IMR-90 (cell line): ENCODE data around the gene EGR2. TPM values are rescaled to one million over a fixed set of nuclear protein-coding genes. Genes with fewer than 3 reads are reported as not detected.

Source experiments
- ATAC-seq: fragments of 200-7000 bp; cut with Tn5 transposase; 2 replicates; pipeline ENCODE4 v1.9.1; 2020; ENCODE audit warnings: low read depth, mild to moderate bottlenecking, moderate library complexity
- BruUV-seq: library from RNA; stranded (reverse); fragments of 400-500 nt; replicated peaks from 2 replicates; lab custom pipeline; 2021; lab: Mats Ljungman, UMichigan
- CTCF ChIA-PET: fragments of 300-600 bp; formaldehyde crosslinking; extraction: SDS; loops from one replicate; lab custom pipeline; 2021; ENCODE audit warnings: antibody characterized with exemption; lab: Yijun Ruan, JAX
- POLR2A ChIA-PET: fragments of 300-600 bp; sonication (Branson Sonifier 250); formaldehyde crosslinking; loops from one replicate; lab custom pipeline; 2022; ENCODE audit warnings: antibody characterized with exemption; ENCODE audit not compliant: unreplicated experiment; lab: Charles Lee
- DNase-seq: peaks from one replicate; pipeline ENCODE4 v3.0.0; 2013
- H2AFZ ChIP-seq: replicated peaks from 2 replicates; pipeline ENCODE3; 2013; ENCODE audit warnings: low read length, mild to moderate bottlenecking; ENCODE audit not compliant: poor library complexity
- H2AK5ac ChIP-seq: 2 replicates; pipeline ENCODE4 v1.6.1; 2013; ENCODE audit warnings: low read depth, low read length, inconsistent platforms
- H2AK9ac ChIP-seq: replicated peaks from 2 replicates; pipeline ENCODE3; 2013; ENCODE audit warnings: mild to moderate bottlenecking, low read depth, low read length, moderate library complexity; ENCODE audit not compliant: poor library complexity
- H2BK120ac ChIP-seq: 2 replicates; pipeline ENCODE4 v1.6.1; 2013; ENCODE audit warnings: low read depth, low read length, inconsistent platforms
- H2BK15ac ChIP-seq: 3 replicates; pipeline ENCODE4 v1.6.1; 2013; ENCODE audit warnings: low read depth, low read length, inconsistent platforms
- H2BK20ac ChIP-seq: 2 replicates; pipeline ENCODE4 v1.6.1; 2013; ENCODE audit warnings: low read depth, mild to moderate bottlenecking, inconsistent platforms, low read length, moderate library complexity
- H2BK5ac ChIP-seq: 2 replicates; pipeline ENCODE4 v1.6.1; 2013; ENCODE audit warnings: mild to moderate bottlenecking, low read depth, low read length, inconsistent platforms; ENCODE audit not compliant: poor library complexity, severe bottlenecking
- H3K14ac ChIP-seq: replicated peaks from 2 replicates; pipeline ENCODE4 v1.6.1; 2013; ENCODE audit warnings: low read depth, low read length, inconsistent platforms
- H3K18ac ChIP-seq: 2 replicates; pipeline ENCODE4 v1.6.1; 2013; ENCODE audit warnings: low read depth, low read length, control low read depth
- H3K23ac ChIP-seq: 2 replicates; pipeline ENCODE4 v1.6.1; 2013; ENCODE audit warnings: low read depth, low read length, inconsistent platforms
- H3K27ac ChIP-seq: 2 replicates; pipeline ENCODE4 v1.5.1; 2013; ENCODE audit warnings: mild to moderate bottlenecking, control low read depth, low read length; ENCODE audit not compliant: insufficient read depth
- H3K27me3 ChIP-seq: 2 replicates; pipeline ENCODE4 v1.6.1; 2013; ENCODE audit warnings: low read length; ENCODE audit not compliant: control insufficient read depth, insufficient read depth
- H3K36me3 ChIP-seq: 2 replicates; pipeline ENCODE4 v1.6.1; 2013; ENCODE audit warnings: low read length, mixed read lengths; ENCODE audit not compliant: control insufficient read depth, insufficient read depth
- H3K4ac ChIP-seq: 2 replicates; pipeline ENCODE4 v1.6.1; 2013; ENCODE audit warnings: low read depth, low read length, inconsistent platforms
- H3K4me1 ChIP-seq: 2 replicates; pipeline ENCODE4 v1.6.1; 2013; ENCODE audit warnings: low read length, mixed read lengths; ENCODE audit not compliant: control insufficient read depth, insufficient read depth
- H3K4me2 ChIP-seq: 2 replicates; pipeline ENCODE4 v1.6.1; 2013; ENCODE audit warnings: low read depth, mild to moderate bottlenecking, control low read depth, low read length, moderate library complexity
- H3K4me3 ChIP-seq: 2 replicates; pipeline ENCODE4 v1.5.1; 2013; ENCODE audit warnings: low read depth, mild to moderate bottlenecking, control low read depth, low read length, moderate library complexity; ENCODE audit not compliant: insufficient read depth
- H3K56ac ChIP-seq: 2 replicates; pipeline ENCODE4 v1.6.1; 2013; ENCODE audit warnings: low read length, inconsistent platforms; ENCODE audit not compliant: insufficient read depth; ENCODE audit errors: extremely low read depth
- H3K79me1 ChIP-seq, 2 experiments: 2 replicates each; pipeline ENCODE4 v1.6.1; 2013; ENCODE audit warnings: low read length in 2 of 2, inconsistent platforms in 1 of 2, low read depth in 1 of 2
- H3K9ac ChIP-seq: 2 replicates; pipeline ENCODE4 v1.6.1; 2013; ENCODE audit warnings: low read depth, low read length, control low read depth
- H3K9me1 ChIP-seq: 2 replicates; pipeline ENCODE4 v1.6.1; 2013; ENCODE audit warnings: low read length, inconsistent platforms; ENCODE audit not compliant: insufficient read depth
- H3K9me3 ChIP-seq: 2 replicates; pipeline ENCODE4 v1.6.1; 2013; ENCODE audit warnings: low read length; ENCODE audit not compliant: control insufficient read depth, insufficient read depth
- H4K20me1 ChIP-seq: 2 replicates; pipeline ENCODE4 v1.6.1; 2013; ENCODE audit warnings: low read length, inconsistent platforms; ENCODE audit not compliant: insufficient read depth
- H4K5ac ChIP-seq: 2 replicates; pipeline ENCODE4 v1.6.1; 2013; ENCODE audit warnings: mild to moderate bottlenecking, low read depth, low read length, control low read depth
- H4K8ac ChIP-seq, 2 experiments: 2 replicates each; pipeline ENCODE4 v1.6.1; 2013; ENCODE audit warnings: low read depth in 2 of 2, low read length in 2 of 2, control low read depth in 1 of 2, inconsistent platforms in 1 of 2
- H4K91ac ChIP-seq: 2 replicates; pipeline ENCODE4 v1.6.1; 2013; ENCODE audit warnings: low read depth, low read length, inconsistent platforms; ENCODE audit not compliant: insufficient read depth
- CHD1 ChIP-seq: IDR thresholded peaks from 2 replicates; pipeline ENCODE4 v1.6.1; 2012; ENCODE audit warnings: low read depth, low read length, improper control_type of control experiment
- MXI1 ChIP-seq: IDR thresholded peaks from 2 replicates; pipeline ENCODE4 v1.6.1; 2012; ENCODE audit warnings: low read depth, mild to moderate bottlenecking, low read length, moderate library complexity, borderline replicate concordance
- RCOR1 ChIP-seq: IDR thresholded peaks from 2 replicates; pipeline ENCODE4 v1.6.1; 2012; ENCODE audit warnings: mild to moderate bottlenecking, low read length, improper control_type of control experiment; ENCODE audit not compliant: insufficient replicate concordance
- WGBS, 2 experiments: methylation state at CpG; one replicate each; pipeline versions ENCODE4 v1.1.5 to v1.1.7; 2013; ENCODE audit warnings: missing lambda C conversion rate in 2 of 2; ENCODE audit not compliant: insufficient read length in 1 of 2; ENCODE audit errors: extremely low coverage in 2 of 2; 5-methylcytosine and 5-hydroxymethylcytosine counted together
- dilution Hi-C: fragments of 300-500 bp; cut with HindIII; formaldehyde crosslinking; loops from one replicate; pipeline ENCODE4 v1.14.3; 2018; ENCODE audit warnings: low sequenced_read_pairs; ENCODE audit not compliant: unreplicated experiment
- in situ Hi-C: fragments of 300-500 bp; cut with MboI; formaldehyde crosslinking; loops from 3 replicates; pipeline ENCODE4 v1.14.3; 2019; ENCODE audit warnings: low sequenced_read_pairs, inconsistent platforms, mixed read lengths
- intact Hi-C: fragments of 100-400 bp; cut with micrococcal nuclease; formaldehyde crosslinking; loops from 2 replicates; pipeline ENCODE4 v1.10.0; 2022
- polyA plus RNA-seq, 3 experiments: library from polyadenylated mRNA; depleted of rRNA; stranded (reverse); fragments of >200 nt; gene quantifications; 2 replicates each; pipeline ENCODE4 v1.2.3, GENCODE V29; 2012; ENCODE audit warnings: low replicate concordance in 1 of 3
- total RNA-seq: library from RNA; depleted of rRNA; stranded (reverse); fragments of >200 nt; gene quantifications from 2 replicates; pipeline ENCODE4 v1.2.3, GENCODE V29; 2012

The EGR2 gene
- total and polyA plus RNA-seq, 2 of the 4 experiments (the other 2 are of a cell fraction), result 0.36 to 1.2 TPM

DNA sequence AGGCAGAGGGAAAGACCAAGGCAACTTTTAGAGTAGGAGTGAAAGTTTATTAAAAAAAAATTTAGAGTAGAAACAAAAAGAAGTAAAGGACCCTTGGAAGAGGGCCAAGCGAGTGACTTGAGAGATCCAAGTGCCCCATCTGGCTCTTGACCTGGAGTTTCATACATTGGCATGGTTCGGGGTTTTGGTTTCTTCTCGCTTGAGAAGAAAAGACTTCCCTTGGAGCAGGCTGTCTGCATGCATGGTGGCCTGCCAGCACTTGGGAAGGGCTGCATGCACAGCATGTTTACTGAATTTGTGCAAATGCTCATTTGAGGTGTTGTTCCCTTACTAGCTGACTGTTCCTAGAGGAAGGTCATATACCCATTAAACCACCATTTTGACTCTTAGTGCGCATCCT, 20.4 kb downstream of the EGR2 start:
- Histone ChIP-seq H2AK9ac (no peak overlapping the region), H3K23ac (no peak overlapping the region), H2BK20ac (no peak overlapping the region), H3K14ac (no peak overlapping the region), H3K4me3 (no peak overlapping the region), H2AK5ac (no peak overlapping the region), H3K9me3 (no peaks in the 10 kb centered on the region), H3K4ac (no peak overlapping the region), H3K79me1 (no peaks in the 10 kb centered on the region), H4K20me1 (no peaks in the 10 kb centered on the region), H3K36me3 (no peaks in the 10 kb centered on the region), H4K91ac (no peak overlapping the region), H3K56ac (no peak overlapping the region), H3K4me2 (no peak overlapping the region), H3K9me1 (no peaks in the 10 kb centered on the region), H4K8ac (no peak overlapping the region), H4K5ac (no peak overlapping the region), H2AFZ (no peak overlapping the region), H2BK15ac (no peak overlapping the region), H3K18ac (no peak overlapping the region), H3K27ac (no peak overlapping the region), H3K27me3 (peaks cover 21% of the 10 kb centered on the region), H2BK5ac (no peak overlapping the region), H3K4me1 (no peaks in the 10 kb centered on the region), H3K9ac (no peak overlapping the region), H2BK120ac (no peak overlapping the region)
- WGBS, 2 experiments, result no CpG with 5 or more reads among the region's 4 CpGs
- ATAC-seq (no peak), DNase-seq (no peak)
- in situ Hi-C loops, result no loop called here
- dilution Hi-C loops, result no loop called here
- no TSS peak for BruUV-seq
- TF ChIP-seq CHD1 (no peak), RCOR1 (no peak), MXI1 (no peak)
- intact Hi-C loops, result no loop called here
- POLR2A ChIA-PET, result no interaction called here
- CTCF ChIA-PET, result no interaction called here
